WERI-Rb-1 (cell line): ENCODE data around the gene PRR20E.
"Not testable (repeated sequence)": the region's sequence is repeated elsewhere in the genome, so short reads cannot be mapped to it uniquely, and the experiment has no call there.

ENCODE experiments used
- DNase-seq: peaks from one replicate; pipeline ENCODE4 v3.0.0-alpha.2; 2020
- H3K27ac ChIP-seq: fragments of 250-450 bp; sonication (Bioruptor Pico); 2 replicates; pipeline ENCODE4 v1.5.1; 2020; ENCODE audit warnings: mild to moderate bottlenecking, moderate library complexity
- H3K27me3 ChIP-seq: fragments of 250-450 bp; sonication (Bioruptor Pico); 2 replicates; pipeline ENCODE4 v1.5.1; 2021; ENCODE audit warnings: mild to moderate bottlenecking, low read depth, moderate library complexity; ENCODE audit not compliant: insufficient read depth, severe bottlenecking
- H3K36me3 ChIP-seq: fragments of 250-450 bp; sonication (Bioruptor Pico); 2 replicates; pipeline ENCODE4 v1.5.1; 2020; ENCODE audit warnings: mild to moderate bottlenecking, moderate library complexity
- H3K4me3 ChIP-seq: 2 replicates; pipeline ENCODE4 v1.5.1; 2011; ENCODE audit warnings: low read depth, mild to moderate bottlenecking, control low read depth, low read length
- H3K9me3 ChIP-seq: fragments of 250-450 bp; sonication (Bioruptor Pico); 2 replicates; pipeline ENCODE4 v1.5.1; 2021; ENCODE audit warnings: mild to moderate bottlenecking, moderate library complexity; ENCODE audit not compliant: severe bottlenecking
- TF ChIP-seq, protein P1 (sequence below): IDR thresholded peaks from 2 replicates; pipeline ENCODE4 v1.5.1; 2011; ENCODE audit warnings: low read depth, mild to moderate bottlenecking, control low read depth, inconsistent platforms, low read length

Gene PRR20E

DNA sequence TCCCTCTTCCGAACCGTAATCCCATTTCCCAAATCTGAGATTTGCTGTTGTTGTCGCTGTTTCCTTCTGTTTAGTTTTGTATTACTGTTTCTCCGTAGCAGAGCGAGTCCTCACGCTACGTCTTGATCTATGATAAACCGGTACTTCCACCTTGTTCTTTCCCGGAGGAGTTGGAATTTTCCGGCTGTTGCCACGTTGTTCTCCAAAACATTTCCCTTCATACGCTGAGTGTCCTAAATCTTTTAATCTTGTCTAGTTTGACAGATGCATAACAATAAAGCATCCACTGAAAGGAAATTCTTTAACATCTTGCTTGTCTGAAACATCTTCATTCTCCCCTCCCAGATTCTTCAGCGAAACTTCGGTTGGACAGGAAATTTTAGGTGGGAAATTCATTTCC is 18.9 kb upstream of the PRR20E start:
- H3K27ac ChIP-seq: not testable (repeated sequence)

DNA sequence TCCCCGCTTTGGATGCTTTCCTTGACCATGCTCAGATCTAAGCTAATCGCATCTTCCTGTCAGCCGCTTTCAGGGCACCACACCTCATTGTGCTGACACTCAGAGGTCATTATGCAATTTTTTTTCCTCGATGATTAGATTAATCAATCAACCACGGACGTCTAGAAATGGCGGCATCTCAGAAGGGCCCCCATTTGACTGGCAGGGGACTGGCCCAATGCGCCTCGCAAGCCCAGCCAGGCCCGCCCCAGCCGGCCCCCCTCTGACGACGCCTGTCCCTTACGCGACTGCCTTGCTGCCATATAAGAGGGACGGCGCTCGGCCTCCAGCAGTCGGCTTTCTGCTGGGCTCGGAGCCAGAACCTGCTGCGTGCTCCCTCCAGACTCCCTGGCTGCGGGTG is 13.2 kb upstream of the PRR20E start, which contains the start of gene PRR20C:
PRR20C (plus strand) TSS at position 301 of the 400 bp plus-strand sequence. CDS start 387 bp downstream, outside the sequence.
- not testable (repeated sequence) for H3K27ac ChIP-seq, H3K36me3 ChIP-seq, DNase-seq, H3K4me3 ChIP-seq, H3K9me3 ChIP-seq, H3K27me3 ChIP-seq

More for the DNA sequence above, 18.9 kb upstream of the PRR20E start:
- not testable (repeated sequence) for H3K9me3 ChIP-seq, H3K4me3 ChIP-seq, H3K27me3 ChIP-seq, H3K36me3 ChIP-seq, DNase-seq

DNA sequence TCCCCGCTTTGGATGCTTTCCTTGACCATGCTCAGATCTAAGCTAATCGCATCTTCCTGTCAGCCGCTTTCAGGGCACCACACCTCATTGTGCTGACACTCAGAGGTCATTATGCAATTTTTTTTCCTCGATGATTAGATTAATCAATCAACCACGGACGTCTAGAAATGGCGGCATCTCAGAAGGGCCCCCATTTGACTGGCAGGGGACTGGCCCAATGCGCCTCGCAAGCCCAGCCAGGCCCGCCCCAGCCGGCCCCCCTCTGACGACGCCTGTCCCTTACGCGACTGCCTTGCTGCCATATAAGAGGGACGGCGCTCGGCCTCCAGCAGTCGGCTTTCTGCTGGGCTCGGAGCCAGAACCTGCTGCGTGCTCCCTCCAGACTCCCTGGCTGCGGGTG is 6.7 kb upstream of the PRR20E start, which contains the start of gene PRR20D:
PRR20D (plus strand) TSS at position 301 of the 400 bp plus-strand sequence. CDS start 387 bp downstream, outside the sequence.
- not testable (repeated sequence) for H3K4me3 ChIP-seq, H3K36me3 ChIP-seq, H3K27me3 ChIP-seq, DNase-seq, H3K27ac ChIP-seq, H3K9me3 ChIP-seq

DNA sequence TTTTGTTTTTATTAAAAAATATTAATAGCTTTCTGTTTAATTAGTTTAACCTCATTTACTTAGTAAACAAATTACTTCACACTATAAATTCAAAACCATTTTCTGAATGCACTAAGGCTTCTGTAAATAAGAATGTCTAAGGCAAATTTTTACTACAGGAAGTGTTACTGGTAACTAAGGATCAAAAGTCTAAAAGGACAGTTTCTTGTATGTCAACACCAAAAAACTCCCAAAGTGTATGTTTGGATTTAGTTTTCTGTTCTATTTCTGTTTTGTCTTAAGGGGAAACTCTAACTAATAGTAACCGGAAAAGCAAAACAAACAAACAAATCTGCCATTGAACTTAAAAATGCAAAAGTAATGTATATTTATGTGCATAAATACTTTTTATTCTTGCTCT is 24.7 kb downstream of the PRR20E start:
- no peaks in the 10 kb centered on the region for H3K9me3 ChIP-seq
- no peak for DNase-seq
- TF ChIP-seq, protein P1, sequence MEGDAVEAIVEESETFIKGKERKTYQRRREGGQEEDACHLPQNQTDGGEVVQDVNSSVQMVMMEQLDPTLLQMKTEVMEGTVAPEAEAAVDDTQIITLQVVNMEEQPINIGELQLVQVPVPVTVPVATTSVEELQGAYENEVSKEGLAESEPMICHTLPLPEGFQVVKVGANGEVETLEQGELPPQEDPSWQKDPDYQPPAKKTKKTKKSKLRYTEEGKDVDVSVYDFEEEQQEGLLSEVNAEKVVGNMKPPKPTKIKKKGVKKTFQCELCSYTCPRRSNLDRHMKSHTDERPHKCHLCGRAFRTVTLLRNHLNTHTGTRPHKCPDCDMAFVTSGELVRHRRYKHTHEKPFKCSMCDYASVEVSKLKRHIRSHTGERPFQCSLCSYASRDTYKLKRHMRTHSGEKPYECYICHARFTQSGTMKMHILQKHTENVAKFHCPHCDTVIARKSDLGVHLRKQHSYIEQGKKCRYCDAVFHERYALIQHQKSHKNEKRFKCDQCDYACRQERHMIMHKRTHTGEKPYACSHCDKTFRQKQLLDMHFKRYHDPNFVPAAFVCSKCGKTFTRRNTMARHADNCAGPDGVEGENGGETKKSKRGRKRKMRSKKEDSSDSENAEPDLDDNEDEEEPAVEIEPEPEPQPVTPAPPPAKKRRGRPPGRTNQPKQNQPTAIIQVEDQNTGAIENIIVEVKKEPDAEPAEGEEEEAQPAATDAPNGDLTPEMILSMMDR: no peak
- H3K27me3 ChIP-seq: no peaks in the 10 kb centered on the region
- no peak overlapping the region for H3K4me3 ChIP-seq
- H3K27ac ChIP-seq: no peak overlapping the region
- H3K36me3 ChIP-seq: no peaks in the 10 kb centered on the region

DNA sequence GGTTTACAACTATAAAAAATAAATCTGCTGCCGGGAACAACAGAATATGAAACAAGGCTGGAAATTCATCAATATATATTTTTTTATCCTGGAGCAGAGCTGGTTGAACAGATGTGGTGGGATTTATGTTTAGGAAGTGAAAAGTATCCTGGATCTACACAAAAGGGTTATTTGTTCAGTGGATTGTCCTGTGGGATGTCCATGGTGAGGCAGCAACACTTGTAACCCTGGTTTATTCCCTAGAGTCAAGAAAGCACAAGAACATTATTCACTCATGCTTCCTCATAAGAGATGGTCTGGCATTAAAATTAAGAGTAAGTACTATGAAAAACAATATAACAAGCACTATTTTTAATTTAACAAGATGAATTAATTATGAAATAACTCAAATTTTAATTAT is 46.0 kb downstream of the PRR20E start:
- Histone ChIP-seq H3K4me3 (no peak overlapping the region), H3K36me3 (no peaks in the 10 kb centered on the region), H3K27me3 (no peaks in the 10 kb centered on the region), H3K9me3 (no peaks in the 10 kb centered on the region), H3K27ac (no peak overlapping the region)
- TF ChIP-seq, protein P1: no peak
- DNase-seq: no peak
